ENCODE data around the gene ACAP1.
"Not testable (repeated sequence)": the region's sequence is repeated elsewhere in the genome, so short reads cannot be mapped to it uniquely, and the experiment has no call there.

The ACAP1 gene

DNA sequence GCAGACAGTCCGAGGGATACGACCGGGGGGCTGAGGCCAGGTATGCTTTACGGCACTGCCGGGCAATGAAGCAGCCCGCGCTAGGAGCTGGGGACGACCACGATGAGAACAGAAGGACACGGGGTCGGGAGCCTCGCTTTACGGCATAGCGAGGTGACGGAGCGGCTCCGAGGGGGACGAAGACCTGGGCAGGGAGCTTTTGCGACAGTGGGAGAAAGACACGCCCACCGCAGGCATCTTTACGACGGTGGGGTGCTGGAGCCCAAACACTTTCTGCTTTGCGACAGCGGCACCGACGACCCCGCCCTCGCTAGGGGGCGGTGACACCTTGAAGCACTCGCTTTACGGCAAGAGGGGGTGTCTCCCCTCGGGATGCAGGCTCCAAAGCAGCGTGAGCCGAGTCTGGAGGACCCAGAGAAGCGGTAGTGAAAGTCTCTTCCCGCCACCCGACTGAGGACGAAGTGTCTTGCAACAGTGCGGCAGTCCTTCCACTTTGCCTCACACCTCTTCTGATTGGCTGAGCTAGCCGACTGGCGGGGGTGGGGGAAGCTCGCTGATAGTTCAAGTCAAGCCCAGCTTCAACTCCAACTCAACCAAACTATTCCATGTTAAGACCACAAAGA lies 6.8 kb upstream of the ACAP1 start:
- DNase-seq (ENCODE audit: low read depth) = peak; percentile 87

DNA sequence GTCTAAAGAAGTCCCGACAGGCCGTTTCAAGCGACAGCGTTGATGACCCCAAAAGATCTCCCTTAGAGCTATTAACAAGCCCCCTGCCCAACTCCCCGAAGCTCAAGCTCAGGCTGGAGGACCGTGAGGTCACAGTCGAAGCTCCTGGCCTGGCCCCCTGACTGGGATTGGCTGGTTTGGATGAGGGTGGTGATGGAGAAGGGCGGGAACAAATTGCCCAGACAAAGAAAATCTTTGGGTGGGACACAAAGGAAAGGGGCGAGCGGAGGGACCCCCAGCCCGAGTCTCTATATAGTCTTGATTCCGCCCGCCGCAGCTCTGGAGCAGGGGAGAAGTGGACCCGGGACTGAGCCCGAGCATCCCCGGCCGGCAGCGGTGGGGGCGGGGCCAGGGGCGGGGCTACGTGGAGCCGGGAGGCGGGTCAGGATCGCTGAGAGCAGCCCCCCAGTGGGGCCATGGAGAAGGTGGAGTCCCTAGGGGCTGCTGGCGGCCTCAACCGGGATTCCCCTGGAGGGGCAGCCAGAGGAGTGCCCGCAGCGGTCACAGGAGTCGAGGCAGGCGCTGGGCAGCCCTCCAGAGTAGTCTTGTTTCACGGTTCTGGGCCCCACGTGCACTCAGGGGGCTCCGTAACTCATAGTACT lies 6.2 kb upstream of the ACAP1 start:
- peak; percentile 55 for DNase-seq (ENCODE audit: low read depth)

DNA sequence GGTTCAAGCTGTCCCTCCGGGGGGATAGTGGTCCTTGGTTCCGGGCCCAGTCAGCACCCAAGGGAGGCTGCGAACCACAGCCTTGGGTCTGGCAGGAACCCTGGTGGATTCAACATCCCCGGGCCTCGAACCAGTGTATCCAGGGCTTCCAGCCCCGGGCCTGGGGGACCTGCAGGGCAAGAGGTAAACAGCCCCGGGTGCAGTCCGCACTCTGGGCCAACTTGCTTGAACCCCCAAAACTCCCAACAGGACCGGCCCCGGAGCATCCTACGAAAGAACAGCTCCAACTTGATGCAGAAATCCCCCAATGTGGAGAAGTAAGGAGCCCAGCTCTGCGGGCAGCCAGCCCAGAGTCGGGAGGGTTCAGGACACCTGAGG lies 5.7 kb upstream of the ACAP1 start:
- no peak for DNase-seq (ENCODE audit: low read depth)

DNA sequence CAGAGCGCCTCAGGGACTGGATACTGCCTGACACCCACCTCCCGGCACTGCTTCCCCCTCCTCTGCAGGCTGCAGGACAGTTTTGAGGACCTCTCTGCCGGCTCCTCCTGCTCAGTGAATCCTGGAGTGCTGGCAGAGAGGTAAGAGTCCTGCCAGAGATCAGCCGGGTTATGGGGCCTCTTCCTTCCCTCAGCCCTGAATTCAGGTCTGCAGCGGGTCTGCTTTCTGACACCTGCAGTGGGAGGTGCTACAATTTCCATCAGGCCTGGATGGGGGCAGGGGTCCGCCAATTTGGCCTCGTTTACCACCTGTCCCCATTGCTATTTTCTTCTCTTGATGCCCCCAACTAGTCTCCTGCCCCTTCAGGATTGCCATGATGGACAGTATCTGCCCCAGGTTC lies 4.2 kb upstream of the ACAP1 start:
- DNase-seq (ENCODE audit: low read depth) = no peak

DNA sequence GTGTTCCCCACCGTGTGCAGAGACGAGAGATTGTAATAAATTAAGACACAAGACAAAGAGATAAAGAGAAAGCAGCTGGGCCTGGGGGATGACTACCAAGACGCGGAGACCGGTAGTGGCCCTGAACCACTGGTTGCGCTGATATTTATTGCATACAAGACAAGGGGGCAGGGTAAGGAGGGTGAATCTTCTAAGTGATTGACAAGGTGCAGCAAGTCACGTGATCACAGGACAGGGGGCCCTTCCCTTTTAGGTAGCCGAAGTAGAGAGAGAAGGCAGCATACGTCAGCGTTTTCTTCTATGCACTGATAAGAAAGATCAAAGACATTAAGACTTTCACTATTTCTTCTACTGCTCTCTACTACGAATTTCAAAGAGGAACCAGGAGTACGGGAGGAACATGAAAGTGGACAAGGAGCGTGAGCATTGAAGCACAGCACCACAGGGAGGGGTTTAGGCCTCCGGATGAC lies 3.7 kb upstream of the ACAP1 start:
- not testable (repeated sequence) for DNase-seq (ENCODE audit: low read depth)

DNA sequence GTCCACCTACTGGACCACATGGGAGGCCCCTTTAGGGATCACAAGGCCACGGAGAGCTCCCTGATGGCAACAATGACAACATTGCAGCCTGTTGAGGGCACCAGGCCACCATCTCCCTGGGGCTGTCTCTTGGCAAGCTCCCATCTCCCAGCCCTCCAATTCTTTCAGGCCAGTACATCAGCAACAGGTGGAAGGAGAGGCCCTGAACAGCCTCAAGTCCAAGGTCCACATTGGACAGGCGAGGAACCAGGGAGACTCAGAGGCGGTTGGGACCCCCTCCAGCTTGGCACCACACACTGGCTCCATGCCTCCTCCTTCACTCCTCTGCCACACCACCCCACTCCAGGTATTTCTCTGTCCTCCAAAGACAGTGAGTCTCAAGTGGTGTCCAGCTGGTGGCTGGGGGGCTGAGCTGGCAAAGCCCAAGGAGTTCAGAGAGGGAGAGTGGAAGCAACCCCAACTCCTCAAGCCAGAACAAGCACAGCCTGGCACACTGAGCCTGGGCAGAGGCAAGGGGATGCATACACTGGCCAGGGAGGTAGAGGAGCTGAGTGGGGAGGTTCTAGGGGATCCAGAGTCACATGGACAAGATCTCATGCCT lies 1.3 kb upstream of the ACAP1 start:
- no peak for DNase-seq (ENCODE audit: low read depth)

DNA sequence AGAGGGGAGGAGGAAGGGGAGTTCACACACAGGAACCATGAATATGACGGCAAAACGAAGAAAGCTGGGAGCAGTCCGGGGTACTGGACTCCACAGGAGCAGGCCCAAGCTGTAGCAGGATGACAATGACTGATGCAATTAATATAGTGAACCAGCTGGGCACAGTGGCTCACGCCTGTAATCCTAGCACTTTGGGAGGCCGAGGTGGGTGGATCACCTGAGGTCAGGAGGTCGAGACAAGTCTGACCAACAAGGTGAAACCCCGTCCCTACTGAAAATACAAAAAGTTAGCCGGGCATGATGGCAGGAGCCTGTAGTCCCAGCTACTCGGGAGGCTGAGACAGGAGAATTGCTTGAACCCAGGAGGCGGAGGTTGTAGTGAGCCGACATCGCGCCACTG lies 564 bp upstream of the ACAP1 start:
- not testable (repeated sequence) for DNase-seq (ENCODE audit: low read depth)

DNA sequence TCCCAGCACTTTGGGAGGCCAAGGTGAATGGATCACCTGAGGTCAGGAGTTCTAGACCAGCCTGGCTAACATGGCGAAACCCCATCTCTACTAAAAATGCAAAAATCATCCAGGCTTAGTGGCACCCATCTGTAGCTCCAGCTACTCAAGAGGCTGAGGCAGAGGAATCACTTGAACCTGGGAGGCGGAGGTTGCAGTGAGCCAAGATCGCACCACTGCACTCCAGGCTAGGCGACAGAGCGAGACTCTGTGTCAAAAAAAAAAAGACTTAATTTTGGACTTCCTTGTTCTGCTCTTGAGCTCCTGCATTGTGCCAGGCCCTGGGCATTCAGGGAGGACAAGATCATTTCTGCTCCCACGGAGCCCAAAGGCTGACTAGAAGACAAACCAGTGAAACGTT lies 1.3 kb downstream of the ACAP1 start:
- not testable (repeated sequence) for DNase-seq (ENCODE audit: low read depth)

DNA sequence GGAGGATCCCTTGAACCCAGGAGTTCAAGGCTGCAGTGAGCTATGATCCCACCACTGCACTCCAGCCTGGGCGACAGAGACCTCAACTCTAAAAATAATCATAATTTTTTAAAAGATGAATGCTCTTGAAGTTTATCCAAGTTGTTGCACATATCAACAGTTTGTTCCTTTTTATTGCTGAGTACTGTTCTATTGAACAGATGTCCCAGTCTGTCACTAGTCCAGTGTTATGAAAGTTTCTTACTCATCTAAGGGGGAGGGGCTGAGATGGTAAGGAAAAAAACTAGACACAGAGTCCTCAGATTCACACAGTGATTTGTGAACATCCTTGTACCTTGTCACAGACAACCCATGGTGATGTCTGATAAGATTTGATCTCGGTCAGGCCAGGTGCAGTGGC lies 3.9 kb downstream of the ACAP1 start:
- no peak for DNase-seq (ENCODE audit: low read depth)

DNA sequence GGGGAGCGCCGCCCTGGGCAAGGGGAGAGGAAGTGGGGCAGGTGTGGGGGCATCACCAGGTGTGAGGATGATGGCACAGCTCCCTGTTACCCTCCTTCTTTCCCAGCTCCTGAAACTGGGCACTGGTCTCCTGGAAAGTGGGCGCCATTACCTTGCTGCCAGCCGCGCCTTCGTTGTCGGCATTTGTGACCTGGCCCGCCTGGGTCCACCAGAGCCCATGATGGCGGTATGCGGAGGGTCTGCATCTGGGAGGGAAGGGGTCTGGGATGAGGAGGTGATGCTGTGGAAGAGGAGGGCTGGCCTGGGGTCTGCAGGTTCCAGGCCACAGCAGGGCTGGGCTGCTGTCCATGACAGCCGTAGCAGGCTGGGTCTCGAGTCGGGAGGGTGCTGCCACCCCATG lies 5.5 kb downstream of the ACAP1 start:
- no peak for DNase-seq (ENCODE audit: low read depth)

DNA sequence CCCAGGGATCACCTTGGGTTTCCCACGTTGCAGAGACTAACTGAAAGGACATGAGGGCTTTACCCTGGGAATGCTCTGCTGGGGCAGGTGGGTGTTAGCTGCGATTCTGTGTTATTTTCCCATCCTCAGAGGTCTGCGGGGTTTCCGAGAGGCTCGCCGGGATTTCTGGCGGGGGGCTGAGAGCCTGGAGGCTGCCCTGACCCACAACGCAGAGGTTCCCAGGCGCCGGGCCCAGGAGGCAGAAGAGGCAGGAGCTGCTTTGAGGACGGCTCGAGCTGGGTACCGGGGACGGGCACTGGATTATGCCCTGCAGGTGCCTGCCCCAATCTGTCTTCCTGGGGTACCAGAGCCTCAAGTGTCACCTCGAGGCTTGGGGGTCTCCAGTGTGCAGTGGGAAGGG lies 6.9 kb downstream of the ACAP1 start:
- no peak for DNase-seq (ENCODE audit: low read depth)

DNA sequence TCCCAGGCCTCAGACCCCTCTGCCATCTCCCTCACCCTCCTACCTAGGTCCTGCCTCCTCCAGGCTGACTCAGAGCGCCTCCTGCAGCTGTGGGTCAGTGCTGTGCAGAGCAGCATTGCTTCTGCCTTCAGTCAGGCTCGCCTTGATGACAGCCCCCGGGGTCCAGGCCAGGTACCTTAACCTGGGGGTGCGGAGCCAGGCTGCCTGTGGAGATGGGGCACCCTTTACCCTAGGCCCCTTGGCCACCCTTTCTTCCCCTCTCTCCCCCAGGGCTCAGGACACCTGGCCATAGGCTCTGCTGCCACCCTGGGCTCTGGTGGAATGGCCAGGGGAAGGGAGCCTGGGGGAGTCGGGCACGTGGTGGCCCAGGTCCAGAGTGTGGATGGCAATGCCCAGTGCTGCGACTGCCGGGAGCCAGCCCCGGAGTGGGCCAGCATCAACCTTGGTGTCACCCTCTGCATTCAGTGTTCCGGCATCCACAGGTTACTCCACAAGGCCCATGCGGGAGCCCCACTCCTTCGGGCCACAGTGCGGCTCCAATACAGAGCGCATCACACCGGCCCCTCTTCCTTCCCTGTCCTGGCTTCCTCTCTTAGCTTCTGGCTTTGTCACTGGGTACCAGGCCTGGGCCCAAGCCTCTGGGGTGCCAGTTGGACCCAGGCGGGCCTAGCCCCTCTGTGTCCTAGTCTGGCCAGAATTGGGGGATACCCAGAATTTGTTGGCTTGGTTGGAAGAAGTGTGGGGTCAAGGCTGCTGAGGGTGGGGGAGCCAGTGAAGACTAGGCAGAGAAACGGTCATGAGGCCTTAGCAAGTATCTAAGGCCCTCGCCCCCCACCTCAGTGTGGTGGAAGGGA lies 10.7 kb downstream of the ACAP1 start:
- no peak for DNase-seq (ENCODE audit: low read depth)

DNA sequence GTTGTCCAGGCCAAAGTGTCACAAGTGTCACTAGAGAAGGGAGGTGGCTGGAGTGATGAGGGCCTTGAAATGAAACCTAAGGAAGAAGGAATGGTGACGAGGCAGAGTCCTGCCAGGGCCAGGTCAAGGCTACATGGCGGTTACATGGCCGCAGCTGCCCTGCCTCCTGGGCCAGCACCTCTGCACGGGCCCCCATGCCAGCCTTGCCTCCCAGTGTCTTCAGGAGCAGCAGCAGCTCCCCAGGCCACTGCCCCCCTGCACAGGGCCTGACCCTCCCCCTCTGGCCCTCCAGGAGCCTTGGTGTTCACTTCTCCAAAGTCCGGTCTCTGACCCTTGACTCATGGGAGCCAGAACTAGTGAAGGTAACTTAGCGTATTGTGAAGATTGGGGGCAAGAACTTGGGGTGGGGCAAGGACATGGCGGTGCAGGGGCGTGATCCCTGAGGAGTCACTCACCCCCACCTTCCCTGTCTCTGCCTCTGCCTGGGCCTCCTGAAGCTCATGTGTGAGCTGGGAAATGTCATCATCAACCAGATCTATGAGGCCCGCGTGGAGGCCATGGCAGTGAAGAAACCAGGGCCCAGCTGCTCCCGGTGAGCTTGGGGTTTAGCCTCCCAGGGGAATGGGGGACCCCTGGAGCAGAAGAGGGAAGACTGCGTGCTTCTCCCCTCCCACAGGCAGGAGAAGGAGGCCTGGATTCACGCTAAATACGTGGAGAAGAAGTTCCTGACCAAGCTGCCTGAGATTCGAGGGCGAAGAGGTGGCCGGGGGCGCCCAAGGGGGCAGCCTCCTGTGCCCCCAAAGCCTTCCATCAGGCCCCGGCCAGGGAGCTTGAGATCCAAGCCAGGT lies 11.5 kb downstream of the ACAP1 start:
- DNase-seq (ENCODE audit: low read depth) = no peak

DNA sequence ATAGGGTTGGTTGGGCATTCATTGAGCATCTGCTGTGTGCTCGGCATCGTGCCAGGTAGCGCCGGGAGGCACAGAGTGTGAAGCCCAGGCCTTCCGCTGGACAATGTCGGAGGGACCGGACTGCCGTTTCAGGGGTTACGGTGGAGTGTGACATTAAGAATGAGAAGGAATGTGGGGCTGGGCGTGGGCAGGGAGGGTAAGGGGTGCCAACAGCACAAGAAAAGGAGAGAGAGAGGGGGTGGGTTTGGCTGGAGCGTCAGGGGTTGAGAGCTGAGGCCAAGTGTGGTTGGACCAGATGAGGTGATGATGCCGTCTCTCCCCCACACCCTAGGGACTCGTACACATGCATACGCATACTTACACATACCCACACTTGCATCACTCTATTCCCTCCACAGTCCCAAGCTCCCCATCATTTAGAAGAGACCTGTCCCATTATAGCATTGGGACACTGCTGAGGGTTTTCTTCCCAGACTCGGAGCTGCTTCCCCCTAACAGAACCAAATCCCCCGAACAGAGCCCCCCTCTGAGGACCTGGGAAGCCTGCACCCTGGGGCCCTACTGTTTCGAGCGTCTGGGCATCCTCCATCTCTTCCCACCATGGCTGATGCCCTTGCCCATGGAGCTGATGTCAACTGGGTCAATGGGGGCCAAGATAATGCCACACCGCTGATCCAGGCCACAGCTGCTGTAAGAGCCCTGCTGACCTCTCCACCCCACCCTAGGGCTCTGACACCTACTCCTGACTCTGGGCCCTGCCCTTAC lies 12.3 kb downstream of the ACAP1 start:
- DNase-seq (ENCODE audit: low read depth) = no peak

DNA sequence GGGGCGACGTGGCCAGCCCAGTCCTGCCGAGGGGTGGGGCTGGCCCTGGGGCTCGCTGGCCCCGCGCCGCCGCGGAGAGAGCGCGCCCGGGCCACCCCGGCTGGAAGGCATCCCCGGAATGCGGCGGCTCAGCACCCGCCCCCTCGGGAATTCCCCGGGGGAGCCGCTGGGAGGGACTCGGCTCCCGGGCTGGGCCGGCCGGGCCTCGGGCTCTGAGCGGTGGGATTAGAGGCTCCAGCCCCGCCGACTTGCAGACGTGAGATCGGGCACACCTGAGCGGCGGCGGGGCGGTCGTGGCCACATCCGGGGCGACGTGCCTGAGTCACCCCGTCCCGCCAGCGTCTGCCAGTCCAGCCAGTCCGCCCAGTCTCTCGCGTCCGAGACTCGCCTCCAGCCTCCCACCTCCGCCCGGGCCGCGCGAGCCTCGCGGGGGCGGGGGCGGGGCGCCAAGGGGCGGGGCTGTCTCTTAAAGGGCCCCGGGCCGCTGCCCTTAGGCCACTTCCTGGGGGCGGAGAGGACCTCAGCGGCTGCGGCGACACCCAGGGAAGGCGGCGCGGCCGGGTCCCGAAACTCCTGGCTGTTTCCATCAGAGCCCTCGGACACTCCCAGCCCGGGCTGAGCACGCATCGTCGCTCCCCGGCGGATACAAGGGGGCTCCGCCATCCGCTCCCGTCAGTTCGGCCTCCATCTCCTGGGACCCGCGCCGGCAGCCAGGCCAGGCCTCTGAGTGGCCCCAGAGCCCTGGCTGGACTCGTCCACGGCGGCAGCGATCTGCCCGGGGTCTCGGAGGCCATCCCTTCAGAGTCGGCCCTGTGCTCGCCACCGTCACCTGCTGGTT lies 15.6 kb downstream of the ACAP1 start, which contains the start of gene KCTD11:
Gene KCTD11 (plus strand): TSS at position 498 of the 838 bp plus-strand sequence.
- DNase-seq (ENCODE audit: low read depth) = peak; percentile 52

DNA sequence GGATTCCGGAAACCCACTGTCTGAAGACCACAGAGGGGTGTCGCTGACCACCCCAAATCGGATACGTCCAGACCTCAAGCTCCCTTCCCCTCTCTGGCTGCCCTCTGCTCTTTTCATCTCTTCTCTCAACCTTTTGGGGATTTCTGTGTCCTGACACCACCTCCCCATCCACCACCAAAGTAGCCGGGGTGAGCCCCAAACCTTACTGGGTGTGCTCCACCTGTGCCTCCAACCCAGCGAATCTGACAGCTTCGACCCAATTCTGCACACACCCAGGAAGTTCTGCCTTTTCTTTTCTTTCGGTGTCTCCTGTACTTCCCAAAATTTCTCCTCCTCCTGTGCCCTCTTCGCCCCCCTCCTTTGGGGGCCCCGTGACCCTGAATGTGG lies 16.2 kb downstream of the ACAP1 start:
- DNase-seq (ENCODE audit: low read depth) = no peak

DNA sequence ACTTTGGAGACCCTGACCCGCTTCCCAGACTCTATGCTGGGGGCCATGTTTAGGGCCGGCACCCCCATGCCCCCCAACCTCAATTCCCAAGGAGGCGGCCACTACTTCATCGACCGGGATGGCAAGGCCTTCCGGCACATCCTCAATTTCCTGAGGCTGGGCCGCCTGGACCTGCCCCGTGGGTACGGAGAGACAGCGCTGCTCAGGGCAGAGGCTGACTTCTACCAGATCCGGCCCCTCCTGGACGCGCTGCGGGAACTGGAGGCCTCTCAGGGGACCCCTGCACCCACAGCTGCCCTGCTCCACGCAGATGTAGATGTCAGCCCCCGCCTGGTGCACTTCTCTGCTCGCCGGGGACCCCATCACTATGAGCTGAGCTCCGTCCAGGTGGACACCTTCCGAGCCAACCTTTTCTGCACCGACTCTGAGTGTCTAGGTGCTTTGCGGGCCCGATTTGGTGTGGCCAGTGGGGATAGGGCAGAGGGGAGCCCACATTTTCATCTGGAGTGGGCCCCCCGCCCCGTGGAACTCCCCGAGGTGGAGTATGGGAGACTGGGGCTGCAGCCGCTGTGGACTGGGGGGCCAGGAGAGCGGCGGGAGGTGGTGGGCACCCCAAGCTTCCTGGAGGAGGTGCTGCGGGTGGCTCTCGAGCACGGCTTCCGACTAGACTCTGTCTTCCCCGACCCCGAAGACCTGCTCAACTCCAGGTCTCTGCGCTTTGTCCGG lies 16.7 kb downstream of the ACAP1 start:
- no peak for DNase-seq (ENCODE audit: low read depth)

DNA sequence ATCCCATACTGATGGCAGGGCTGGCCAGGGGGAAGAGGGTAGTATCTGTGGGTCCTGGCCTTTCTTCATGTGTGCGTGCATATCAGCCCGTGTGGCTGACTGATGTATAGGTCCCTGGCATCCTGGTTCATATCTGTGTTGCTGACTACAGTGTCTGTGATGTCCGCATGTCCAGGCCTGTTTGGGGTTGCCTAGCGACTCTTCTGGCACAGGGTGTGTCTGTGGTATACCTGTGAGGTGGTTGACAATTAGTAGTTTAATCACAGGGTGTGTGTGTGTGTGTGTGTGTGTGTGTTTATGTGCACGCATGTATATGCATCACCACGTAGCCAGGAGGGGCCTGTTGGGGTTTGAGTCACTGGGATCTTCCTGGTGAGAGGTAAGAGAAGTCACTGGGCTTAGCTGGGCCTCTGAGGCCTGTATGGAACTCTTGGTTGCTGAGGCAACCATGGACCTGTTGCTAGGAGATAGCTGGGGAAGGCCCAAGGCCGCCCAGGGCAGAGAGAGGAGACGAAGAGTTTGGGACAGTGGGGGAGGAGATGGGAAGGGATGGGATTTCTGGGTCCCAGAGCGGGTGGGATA lies 18.0 kb downstream of the ACAP1 start:
- no peak for DNase-seq (ENCODE audit: low read depth)

DNA sequence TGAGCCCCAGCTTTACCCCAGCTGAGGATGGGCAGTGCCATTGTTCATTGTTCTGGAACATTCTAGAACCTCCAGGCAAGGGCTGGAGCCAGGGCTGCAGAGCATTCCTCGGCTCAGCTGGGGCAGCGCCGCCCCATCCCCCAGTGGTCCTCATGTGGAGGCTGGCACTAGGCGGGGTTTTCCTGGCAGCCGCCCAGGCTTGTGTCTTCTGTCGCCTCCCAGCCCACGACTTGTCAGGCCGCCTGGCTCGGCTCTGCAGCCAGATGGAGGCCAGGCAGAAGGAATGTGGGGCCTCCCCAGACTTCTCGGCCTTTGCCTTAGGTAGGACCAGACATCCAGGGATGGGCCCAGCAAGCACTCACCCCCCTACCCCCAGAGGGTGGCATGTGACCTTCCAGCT lies 18.7 kb downstream of the ACAP1 start, which contains the start of gene TMEM95:
Gene TMEM95 (plus strand): TSS at position 104 of the 400 bp plus-strand sequence. CDS start 49 bp downstream, at position 153.
- DNase-seq (ENCODE audit: low read depth) = no peak

Data from HS-27A (cell line).